LNCAP (cell line): ENCODE results near the gene ABI3BP.

ENCODE experiments used
- CTCF ChIP-seq: fragments of 450-650 bp; IDR thresholded peaks from 2 replicates; pipeline ENCODE4 v1.5.1; 2017; ENCODE audit warnings: mild to moderate bottlenecking

ABI3BP gene

GRCh38 chr3:100993309-100993708 lies at the start of gene ABI3BP:
ABI3BP (minus strand) TSS chr3:100993421; CDS start chr3:100993384, 37 bp downstream.
- no peak for TF ChIP-seq CTCF

GRCh38 chr3:101039285-101039684 lies 46.1 kb upstream of the ABI3BP start:
- no peak for TF ChIP-seq CTCF

GRCh38 chr3:101038880-101039279 lies 45.7 kb upstream of the ABI3BP start:
- TF ChIP-seq CTCF = no peak

GRCh38 chr3:101038393-101038792 lies 45.2 kb upstream of the ABI3BP start:
- no peak for TF ChIP-seq CTCF

GRCh38 chr3:101037613-101038012 lies 44.4 kb upstream of the ABI3BP start:
- no peak for TF ChIP-seq CTCF

GRCh38 chr3:101036676-101037075 lies 43.5 kb upstream of the ABI3BP start:
- TF ChIP-seq CTCF = no peak

GRCh38 chr3:101036213-101036618 lies 43.0 kb upstream of the ABI3BP start:
- TF ChIP-seq CTCF = no peak

- TF ChIP-seq CTCF = no peak
Observed at GRCh38 chr3:101027286-101027685, 34.1 kb upstream of the ABI3BP start.
